K562 (cell line): Measurements from ENCODE around the gene HCRTR1. TPM values are rescaled to one million over a fixed set of nuclear protein-coding genes. Genes with fewer than 3 reads are reported as not detected.
A peak's percentile ranks its signal among the peaks of the same experiment; 100 is the strongest.

Experiments
- ATAC-seq: fragments of 200-7000 bp; cut with Tn5 transposase; 3 replicates; pipeline ENCODE4 v1.9.1; 2020; ENCODE audit warnings: moderate library complexity
- BruUV-seq: library from RNA; stranded (reverse); fragments of 400-500 nt; replicated peaks from 2 replicates; lab custom pipeline; 2021; lab: Mats Ljungman, UMichigan
- CTCF ChIA-PET: fragments of 300-600 bp; formaldehyde crosslinking; extraction: SDS; loops from one replicate; lab custom pipeline; 2021; ENCODE audit warnings: low intra/inter-chr PET ratio; lab: Yijun Ruan, JAX
- POLR2A ChIA-PET: fragments of 300-600, 350-650 bp; sonication (Branson Sonifier 250); formaldehyde crosslinking; extraction: SDS; loops from one replicate; lab custom pipeline; 2021; ENCODE audit warnings: antibody characterized with exemption, inconsistent platforms; lab: Yijun Ruan, JAX
- DNase-seq, 4 experiments: peaks; one replicate each; pipeline versions ENCODE4 v3.0.0 to v3.0.0-alpha.2; 2011 to 2018; ENCODE audit warnings: low spot score in 3 of 4, mixed read lengths in 3 of 4; ENCODE audit errors: extremely low read depth in 1 of 4
- FAIRE-seq: peaks from 2 replicates; lab custom pipeline; 2011; peaks lifted over from hg19 to GRCh38; lab: Jason Lieb, UNC
- H2AFZ ChIP-seq: 2 replicates; pipeline ENCODE4 v1.6.0; 2011; ENCODE audit warnings: low read depth, low read length, control low read depth, inconsistent platforms
- H3K27ac ChIP-seq: fragments of 200-600 bp; 3 replicates; pipeline ENCODE4 v1.8.0; 2011; ENCODE audit warnings: low read depth, mild to moderate bottlenecking, control low read depth, inconsistent platforms, low read length, moderate library complexity, mixed read lengths; ENCODE audit errors: extremely low read depth
- H3K27me3 ChIP-seq, 2 experiments: fragments of 300-600 bp in 1 of 2; 2 replicates in 1 of 2; 3 replicates in 1 of 2; pipeline versions ENCODE4 v1.6.0 to v1.8.0; 2011; ENCODE audit warnings: inconsistent platforms in 2 of 2, low read length in 2 of 2, mild to moderate bottlenecking in 1 of 2, mixed read lengths in 1 of 2, moderate library complexity in 1 of 2; ENCODE audit not compliant: control insufficient read depth in 2 of 2, insufficient read depth in 2 of 2
- H3K36me3 ChIP-seq: fragments of 300-600 bp; 3 replicates; pipeline ENCODE4 v1.8.0; 2011; ENCODE audit warnings: mild to moderate bottlenecking, low read length, inconsistent platforms; ENCODE audit not compliant: control insufficient read depth, insufficient read depth
- H3K4me1 ChIP-seq, 2 experiments: fragments of 200-600 bp in 1 of 2; replicated peaks in 1 of 2; 2 replicates in 1 of 2; 3 replicates in 1 of 2; pipeline versions ENCODE4 v1.5.1 to v1.8.0; 2011; ENCODE audit warnings: inconsistent platforms in 2 of 2, low read length in 2 of 2, mild to moderate bottlenecking in 1 of 2, mixed read lengths in 1 of 2, moderate library complexity in 1 of 2; ENCODE audit not compliant: control insufficient read depth in 2 of 2, insufficient read depth in 2 of 2
- H3K4me2 ChIP-seq: 2 replicates; pipeline ENCODE4 v1.6.1; 2011; ENCODE audit warnings: low read length, control low read depth, inconsistent platforms, mixed read lengths; ENCODE audit not compliant: insufficient read depth
- H3K4me3 ChIP-seq: fragments of 200-600 bp; sonication (generic), shearing (Covaris generic); 2 replicates; pipeline ENCODE4 v1.5.1; 2016; ENCODE audit warnings: control low read depth, inconsistent platforms
- H3K79me2 ChIP-seq: fragments of 200-600 bp; 3 replicates; pipeline ENCODE4 v1.8.0; 2011; ENCODE audit warnings: low read length, inconsistent platforms; ENCODE audit not compliant: control insufficient read depth, insufficient read depth
- H3K9ac ChIP-seq, 2 experiments: 2 replicates each; pipeline versions ENCODE4 v1.6.0 to v1.6.1; 2011; ENCODE audit warnings: low read depth in 2 of 2, low read length in 2 of 2, control low read depth in 1 of 2, inconsistent platforms in 1 of 2, mild to moderate bottlenecking in 1 of 2, mixed read lengths in 1 of 2; ENCODE audit not compliant: insufficient read depth in 1 of 2
- H3K9me1 ChIP-seq: one replicate; pipeline ENCODE4 v1.6.0; 2011; ENCODE audit warnings: inconsistent platforms, mild to moderate bottlenecking, low read length, moderate library complexity; ENCODE audit not compliant: control insufficient read depth, insufficient read depth
- H3K9me3 ChIP-seq: replicated peaks from 2 replicates; pipeline ENCODE4 v1.5.1; 2011; ENCODE audit warnings: low read depth, low read length, inconsistent platforms; ENCODE audit not compliant: control insufficient read depth, insufficient read depth
- H4K20me1 ChIP-seq: replicated peaks from 2 replicates; pipeline ENCODE4 v1.6.1; 2011; ENCODE audit warnings: low read length, inconsistent platforms, mixed read lengths; ENCODE audit not compliant: control insufficient read depth, insufficient read depth
- C11orf30 ChIP-seq: fragments of 450-650 bp; IDR thresholded peaks from 2 replicates; pipeline ENCODE4 v1.6.1; 2016; ENCODE audit warnings: low read depth, mild to moderate bottlenecking
- CTCF ChIP-seq, 3 experiments: IDR thresholded peaks in 2 of 3; conservative IDR thresholded peaks in 1 of 3; 2 replicates each; pipeline ENCODE4 v1.5.1; 2011 to 2012; ENCODE audit warnings: low read length in 3 of 3, mild to moderate bottlenecking in 3 of 3, control low read depth in 2 of 3, improper control_type of control experiment in 1 of 3, inconsistent platforms in 1 of 3, low read depth in 1 of 3, mixed read lengths in 1 of 3, moderate library complexity in 1 of 3; ENCODE audit not compliant: insufficient read depth in 2 of 3
- CTCFL ChIP-seq: IDR thresholded peaks from 2 replicates; pipeline ENCODE4 v1.6.1; 2011; ENCODE audit warnings: borderline replicate concordance, low read depth, mild to moderate bottlenecking, moderate library complexity, low read length; ENCODE audit not compliant: insufficient read depth, poor library complexity, severe bottlenecking
- KDM4B ChIP-seq, 2 experiments: fragments of 450-650 bp in 1 of 2; sonication (generic) in 1 of 2; IDR thresholded peaks; 2 replicates each; pipeline ENCODE4 v1.6.1; 2016 to 2017; ENCODE audit warnings: borderline replicate concordance in 2 of 2, antibody characterized with exemption in 1 of 2, low read depth in 1 of 2, mild to moderate bottlenecking in 1 of 2
- MAFG ChIP-seq: fragments of 450-650 bp; conservative IDR thresholded peaks from 2 replicates; pipeline ENCODE4 v1.6.1; 2016; ENCODE audit warnings: missing genetic modification characterization, missing compliant biosample characterization
- MAFK ChIP-seq: IDR thresholded peaks from 2 replicates; pipeline ENCODE4 v1.6.1; 2011; ENCODE audit warnings: low read length, improper control_type of control experiment
- NFE2 ChIP-seq: IDR thresholded peaks from 2 replicates; pipeline ENCODE4 v1.6.1; 2014; ENCODE audit warnings: antibody characterized with exemption, low read depth
- NFIC ChIP-seq: fragments of 450-650 bp; IDR thresholded peaks from 2 replicates; pipeline ENCODE4 v1.6.1; 2017; ENCODE audit warnings: mild to moderate bottlenecking, inconsistent platforms
- POLR3G ChIP-seq: IDR thresholded peaks from 2 replicates; pipeline ENCODE4 v1.6.1; 2011; ENCODE audit not compliant: insufficient read length, insufficient replicate concordance; ENCODE audit errors: extremely low read depth
- TFAP4 ChIP-seq: sonication (generic); formaldehyde crosslinking; IDR thresholded peaks from 2 replicates; pipeline ENCODE4 v1.8.0; 2022; ENCODE audit warnings: missing genetic modification reagents, mild to moderate bottlenecking, moderate library complexity, borderline replicate concordance
- ZNF224 ChIP-seq: sonication (generic); formaldehyde crosslinking; IDR thresholded peaks from 2 replicates; pipeline ENCODE4 v1.8.0; 2022; ENCODE audit warnings: mild to moderate bottlenecking, missing genetic modification reagents
- ZNF316 ChIP-seq: fragments of 450-650 bp; IDR thresholded peaks from 2 replicates; pipeline ENCODE4 v1.6.1; 2016
- WGBS: fragments of 100-300 bp; shearing (Covaris generic); methylation state at CpG from one replicate; pipeline ENCODE4 v1.1.6; 2016; ENCODE audit warnings: low coverage, mixed read lengths; ENCODE audit not compliant: insufficient coverage; ENCODE audit errors: missing lambda C conversion rate; 5-methylcytosine and 5-hydroxymethylcytosine counted together
- in situ Hi-C: fragments of 300-500 bp; cut with MboI; formaldehyde crosslinking; loops from 4 replicates; pipeline ENCODE4 v1.15.0; 2018; ENCODE audit warnings: inconsistent platforms, mixed read lengths
- intact Hi-C: fragments of 100-400 bp; cut with micrococcal nuclease; formaldehyde crosslinking; loops from 2 replicates; pipeline ENCODE4 v1.14.2; 2022
- polyA plus RNA-seq, 8 experiments: library from polyadenylated mRNA; depleted of rRNA in 4 of 8; stranded (reverse) in 5 of 8; unstranded in 3 of 8; fragments of >200 nt; fragmentation: Nextera tagmentation in 2 of 8; fragmentation: Illumina TruSeq in 1 of 8; extraction: Ambion mirVana in 2 of 8; extraction: Trizol in 1 of 8; gene quantifications; 2 replicates each; pipeline versions ENCODE4 v1.2.1 to v1.2.3, GENCODE V29; 2011 to 2014; ENCODE audit warnings: inconsistent platforms in 1 of 8, missing spikeins in 1 of 8
- total RNA-seq, 7 experiments: library from RNA; depleted of rRNA in 6 of 7; stranded (reverse); fragments of >200 nt in 6 of 7; fragmentation: Illumina TruSeq in 2 of 7; extraction: Trizol in 2 of 7; gene quantifications; 2 replicates each; pipeline versions ENCODE4 v1.2.1 to v1.2.3, GENCODE V29; 2011 to 2021; ENCODE audit warnings: low replicate concordance in 1 of 7

Gene HCRTR1
- total and polyA plus RNA-seq, 9 of the 15 experiments (the other 6 are each of a cell fraction or from before 2014, with no cell fraction given): not detected

GRCh38 chr1:31587720-31588423, 29.6 kb upstream of the HCRTR1 start:
- in situ Hi-C loops: no loop called here
- ChIA-PET CTCF (no interaction called here), POLR2A (interaction anchor here (0.7 kb wide), 1 partner anchor 864 kb away, joined by 3 read pairs; no protein-coding TSS in a partner anchor)
- Histone ChIP-seq H3K27ac (no peak overlapping the region), H3K9me3 (no peaks in the 10 kb centered on the region), H3K4me3 (no peak overlapping the region), H3K4me1 (peaks cover 0 to 25% of the 10 kb centered on the region in 2 experiments; a peak in 2 of 5 replicates), H2AFZ (no peak overlapping the region), H3K4me2 (no peak overlapping the region), H3K9me1 (no peaks in the 10 kb centered on the region), H4K20me1 (peaks cover 11% of the 10 kb centered on the region), H3K9ac (no peak overlapping the region), H3K79me2 (no peaks in the 10 kb centered on the region), H3K27me3 (peaks cover 38 to 73% of the 10 kb centered on the region in 2 experiments), H3K36me3 (no peaks in the 10 kb centered on the region)
- intact Hi-C loops: no loop called here
- peak; percentile 37 for FAIRE-seq
- WGBS: 18% methylated on average over 14 of the region's 14 CpGs
- ATAC-seq: peak; percentile 63
- DNase-seq: peak; percentile 29 to 67 (median 54)
- BruUV-seq: no TSS peak
- 0 out of 2 replicates have a peak, but pooled peaks have one; percentile 14 for TF ChIP-seq NFIC
- TF ChIP-seq ZNF224: no peak
- 0 out of 4 replicates have a peak, but pooled peaks of 1 of the 2 experiments have one; percentile 38 for TF ChIP-seq KDM4B (IDR thresholded peaks at IDR 0.05; ENCODE audit: borderline replicate concordance in 2 of 2, low read depth in 1 of 2)
- peak; percentile 67 for TF ChIP-seq ZNF316
- peak; percentile 16; the same call in 1 of the 2 replicates for TF ChIP-seq NFE2
- 0 out of 2 replicates have a peak, but pooled peaks have one; percentile 9 for TF ChIP-seq MAFK
- peak; percentile 30 for TF ChIP-seq MAFG (tag)
- peak; percentile 17 for TF ChIP-seq CTCFL
- no peak for TF ChIP-seq POLR3G
- TF ChIP-seq C11orf30: peak; percentile 60; the same call in 1 of the 2 replicates
- TF ChIP-seq CTCF (IDR thresholded peaks at IDR 0.05 in 2 of 3, conservative IDR thresholded peaks at IDR 0.05 in 1 of 3; ENCODE audit: insufficient read depth in 2 of 3, low read depth in 1 of 3, low read length in 3 of 3): peak; percentile 52 to 74 (median 59)
- TF ChIP-seq TFAP4 (CRISPR knock-in tag): peak; percentile 76; the same call in 1 of the 2 replicates
